Suprapubic skin (tissue), 4 donors: Measurements from ENCODE around the gene PIKFYVE.

Source experiments
- EP300 ChIP-seq: sonication (generic); formaldehyde crosslinking; IDR thresholded peaks from one replicate; pipeline ENCODE4 v1.6.1; 2017; ENCODE audit warnings: antibody characterized with exemption
- POLR2A ChIP-seq, 2 donors: fragments of 450-650 bp; IDR thresholded peaks; one replicate each; pipeline ENCODE4 v1.6.1; 2017; ENCODE audit warnings: antibody characterized with exemption in 2 of 2, mild to moderate bottlenecking in 2 of 2, moderate library complexity in 2 of 2
- POLR2AphosphoS5 ChIP-seq, 3 donors: sonication (generic); formaldehyde crosslinking; IDR thresholded peaks; one replicate each; pipeline ENCODE4 v1.6.1; 2017; ENCODE audit warnings: antibody characterized with exemption in 3 of 3
- TF ChIP-seq, protein P1 (sequence below), 2 donors: fragments of 200-600 bp in 1 of 2; fragments of 450-650 bp in 1 of 2; sonication (generic) in 1 of 2; IDR thresholded peaks; one replicate each; pipeline ENCODE4 v1.5.1; 2016 to 2019; ENCODE audit warnings: antibody characterized with exemption in 2 of 2, mild to moderate bottlenecking in 1 of 2, moderate library complexity in 1 of 2

GRCh38 chr2:208304157-208304556, 38.1 kb downstream of the PIKFYVE start:
- TF ChIP-seq, protein P1, sequence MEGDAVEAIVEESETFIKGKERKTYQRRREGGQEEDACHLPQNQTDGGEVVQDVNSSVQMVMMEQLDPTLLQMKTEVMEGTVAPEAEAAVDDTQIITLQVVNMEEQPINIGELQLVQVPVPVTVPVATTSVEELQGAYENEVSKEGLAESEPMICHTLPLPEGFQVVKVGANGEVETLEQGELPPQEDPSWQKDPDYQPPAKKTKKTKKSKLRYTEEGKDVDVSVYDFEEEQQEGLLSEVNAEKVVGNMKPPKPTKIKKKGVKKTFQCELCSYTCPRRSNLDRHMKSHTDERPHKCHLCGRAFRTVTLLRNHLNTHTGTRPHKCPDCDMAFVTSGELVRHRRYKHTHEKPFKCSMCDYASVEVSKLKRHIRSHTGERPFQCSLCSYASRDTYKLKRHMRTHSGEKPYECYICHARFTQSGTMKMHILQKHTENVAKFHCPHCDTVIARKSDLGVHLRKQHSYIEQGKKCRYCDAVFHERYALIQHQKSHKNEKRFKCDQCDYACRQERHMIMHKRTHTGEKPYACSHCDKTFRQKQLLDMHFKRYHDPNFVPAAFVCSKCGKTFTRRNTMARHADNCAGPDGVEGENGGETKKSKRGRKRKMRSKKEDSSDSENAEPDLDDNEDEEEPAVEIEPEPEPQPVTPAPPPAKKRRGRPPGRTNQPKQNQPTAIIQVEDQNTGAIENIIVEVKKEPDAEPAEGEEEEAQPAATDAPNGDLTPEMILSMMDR (IDR thresholded peaks at IDR 0.05), result no peak
- TF ChIP-seq POLR2AphosphoS5 (IDR thresholded peaks at IDR 0.05) (no peak), POLR2A (IDR thresholded peaks at IDR 0.05) (no peak), EP300 (no peak)
